NCI-H446 treated with DMSO at 0.1 percent for 48 hours (cell line): ENCODE measurements around the gene TWSG1.
"Not testable (repeated sequence)": the region's sequence is repeated elsewhere in the genome, so short reads cannot be mapped to it uniquely, and the experiment has no call there.

Experiments
- DNase-seq: peaks from one replicate; lab custom pipeline; 2025; lab: John Stamatoyannopoulos, UW

TWSG1 gene

GRCh38 chr18:9426753-9427152 lies 92.2 kb downstream of the TWSG1 start:
- no peak for DNase-seq

GRCh38 chr18:9428301-9428706 lies 93.7 kb downstream of the TWSG1 start:
- no peak for DNase-seq

DNA sequence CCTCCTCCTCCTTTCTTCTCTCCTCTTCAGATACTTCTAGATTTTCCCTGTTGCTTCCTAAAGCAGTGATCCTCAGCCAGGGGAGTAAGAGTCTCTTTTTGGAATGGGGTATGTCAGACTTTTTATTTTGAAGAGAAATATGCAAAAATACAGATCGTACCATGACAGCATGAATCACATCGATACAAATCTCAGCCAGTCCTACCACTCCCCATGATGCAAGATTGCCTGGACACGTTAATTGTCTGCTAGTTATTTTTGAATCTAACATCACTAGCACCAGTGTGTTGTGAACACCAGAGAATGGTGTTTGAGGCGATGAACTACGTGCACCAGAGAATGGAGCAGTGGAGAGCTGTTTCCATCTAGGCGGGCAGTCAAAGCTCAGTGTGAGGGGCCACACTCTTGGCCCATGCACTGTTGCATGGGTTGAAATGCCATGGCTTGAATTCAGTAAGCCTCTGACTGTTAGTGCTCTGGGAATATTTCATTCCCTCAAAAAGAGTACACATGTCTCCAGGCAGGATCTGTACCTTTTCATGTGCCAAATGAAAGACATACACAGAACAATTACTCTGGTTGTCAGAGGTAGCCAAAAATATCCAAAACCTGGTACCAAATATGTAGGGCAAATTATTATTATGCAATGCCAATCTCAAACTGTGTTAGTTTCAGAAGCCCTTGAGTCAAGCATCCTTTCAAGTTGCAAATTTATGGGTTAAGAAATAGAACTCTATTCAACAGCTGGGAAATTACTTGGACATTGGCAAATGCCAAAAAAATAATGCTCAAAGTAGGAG lies 94.5 kb downstream of the TWSG1 start:
- no peak for DNase-seq

- no peak for DNase-seq
Measured at GRCh38 chr18:9429662-9429993, 95.1 kb downstream of the TWSG1 start.

- not testable (repeated sequence) for DNase-seq
Measured at GRCh38 chr18:9430315-9430714, 95.7 kb downstream of the TWSG1 start.

DNA sequence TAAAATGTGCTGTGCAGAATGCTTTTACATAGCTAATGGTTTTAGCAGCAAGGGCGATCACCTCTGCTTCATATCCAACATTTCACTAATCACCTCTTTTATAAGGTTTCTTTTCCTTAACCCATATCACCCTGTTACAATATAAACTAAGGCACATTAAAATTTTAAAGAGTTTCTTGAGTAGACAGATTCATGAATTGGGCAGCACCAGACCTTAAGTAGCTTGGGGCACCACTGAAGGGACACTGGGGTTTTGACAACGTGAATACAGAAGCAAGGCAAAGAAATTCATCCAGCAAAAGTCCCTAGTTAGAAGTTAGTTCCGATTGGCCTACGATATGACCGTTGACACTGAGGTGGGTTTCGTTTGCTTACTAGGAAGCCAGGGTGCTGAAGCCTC lies 96.7 kb downstream of the TWSG1 start:
- DNase-seq: no peak

- not testable (repeated sequence) for DNase-seq
Measured at GRCh38 chr18:9433122-9433521, 98.5 kb downstream of the TWSG1 start.

DNA sequence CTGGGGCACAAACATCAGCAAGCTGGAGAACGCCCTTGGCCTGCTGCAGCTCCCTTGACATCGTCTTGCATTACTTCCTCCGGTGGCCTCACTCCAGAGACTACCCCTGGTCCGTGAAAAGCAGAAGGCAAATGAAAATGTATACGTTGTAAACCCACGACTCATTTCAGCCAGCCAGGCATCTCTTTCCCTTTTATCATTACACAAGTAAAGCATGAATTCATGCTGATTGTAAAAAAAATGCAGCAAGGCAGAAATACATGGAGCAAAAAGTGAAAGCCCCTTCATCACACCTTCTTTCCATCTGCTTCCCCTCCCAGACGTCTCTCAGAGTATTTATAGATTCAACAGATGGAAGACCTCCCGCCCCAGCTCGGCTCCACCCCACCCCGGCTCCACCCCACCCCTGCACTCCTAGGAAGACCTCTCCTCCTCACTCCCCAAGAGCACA lies 99.1 kb downstream of the TWSG1 start:
- no peak for DNase-seq

- DNase-seq: no peak
Measured at GRCh38 chr18:9434122-9434701, 99.6 kb downstream of the TWSG1 start.

- DNase-seq: no peak
Measured at GRCh38 chr18:9435041-9435440, 100.5 kb downstream of the TWSG1 start.

DNA sequence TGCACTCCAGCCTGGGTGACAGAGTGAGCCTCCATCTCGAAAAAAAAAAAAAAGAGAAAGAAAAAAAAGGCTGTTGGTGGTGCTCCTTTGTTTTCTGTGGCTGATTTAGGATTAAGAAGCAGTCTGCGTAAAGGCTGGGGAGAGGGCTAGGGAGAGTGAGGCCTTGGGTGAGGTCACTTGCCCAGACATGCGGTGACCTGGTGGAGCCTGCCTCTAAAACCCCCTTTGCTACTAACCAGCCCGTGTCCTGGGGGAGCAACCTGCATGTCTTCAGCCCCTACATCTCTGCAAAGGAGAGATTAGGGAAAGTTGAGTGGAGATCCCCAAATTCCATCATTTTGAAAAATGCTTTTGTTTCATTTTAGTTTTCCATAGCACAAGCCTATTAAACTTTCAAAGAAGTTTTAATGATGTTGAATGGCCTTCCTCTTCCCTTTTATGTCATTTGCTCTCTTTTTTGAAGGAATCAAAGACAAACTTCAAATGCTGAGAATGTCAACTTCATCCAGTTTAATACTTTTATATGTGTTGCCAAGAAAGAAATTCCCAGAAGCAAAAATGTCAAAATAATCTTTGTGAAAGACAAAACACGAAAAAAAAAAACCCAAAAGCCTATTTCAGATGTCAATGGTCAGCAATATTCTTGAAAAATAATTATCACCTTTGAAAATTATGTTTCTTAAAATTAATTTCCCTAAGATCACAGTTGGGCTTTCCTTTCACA lies 101.8 kb downstream of the TWSG1 start:
- no peak for DNase-seq

GRCh38 chr18:9437021-9437437 lies 102.5 kb downstream of the TWSG1 start:
- DNase-seq: no peak

DNA sequence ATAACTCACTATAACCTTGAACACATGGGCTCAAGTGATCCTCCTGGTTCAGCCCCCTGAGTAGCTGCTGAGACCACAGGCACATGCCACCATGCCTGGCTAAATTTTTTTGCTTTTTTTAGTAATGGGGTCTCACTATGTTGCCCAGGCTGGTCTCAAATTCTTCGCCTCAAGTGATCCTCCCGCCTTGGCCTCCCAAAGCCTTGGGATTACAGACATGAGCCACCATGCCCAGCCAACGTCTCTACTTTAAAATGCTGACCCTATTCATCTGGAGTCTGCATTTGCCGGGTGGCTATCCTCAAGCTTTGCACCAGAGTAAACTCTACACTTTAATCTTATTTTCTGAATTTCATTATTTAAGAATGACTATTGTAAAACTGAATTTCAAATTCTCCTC lies 103.1 kb downstream of the TWSG1 start:
- no peak for DNase-seq

GRCh38 chr18:9441061-9441460 lies 106.5 kb downstream of the TWSG1 start:
- no peak for DNase-seq

GRCh38 chr18:9444549-9444948 lies 110.0 kb downstream of the TWSG1 start:
- no peak for DNase-seq

DNA sequence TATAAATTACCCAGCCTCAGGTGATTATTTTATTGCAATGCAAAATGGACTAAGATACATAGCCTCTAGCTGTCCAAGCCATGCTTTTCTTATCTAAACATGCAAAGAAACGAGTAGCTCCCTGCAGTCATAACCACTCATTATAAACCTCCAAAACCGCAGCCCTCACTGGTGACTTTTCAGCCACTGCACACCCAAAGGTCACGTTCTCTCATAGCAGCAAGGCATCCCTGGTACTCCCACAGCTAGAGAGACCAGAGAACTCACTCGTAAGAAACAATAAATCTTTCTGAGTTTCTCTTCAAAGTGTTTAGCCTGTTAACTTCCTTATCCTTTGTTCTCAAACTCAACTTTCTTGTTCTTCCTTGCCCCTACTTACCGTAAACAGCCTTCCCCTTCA lies 112.3 kb downstream of the TWSG1 start:
- no peak for DNase-seq

DNA sequence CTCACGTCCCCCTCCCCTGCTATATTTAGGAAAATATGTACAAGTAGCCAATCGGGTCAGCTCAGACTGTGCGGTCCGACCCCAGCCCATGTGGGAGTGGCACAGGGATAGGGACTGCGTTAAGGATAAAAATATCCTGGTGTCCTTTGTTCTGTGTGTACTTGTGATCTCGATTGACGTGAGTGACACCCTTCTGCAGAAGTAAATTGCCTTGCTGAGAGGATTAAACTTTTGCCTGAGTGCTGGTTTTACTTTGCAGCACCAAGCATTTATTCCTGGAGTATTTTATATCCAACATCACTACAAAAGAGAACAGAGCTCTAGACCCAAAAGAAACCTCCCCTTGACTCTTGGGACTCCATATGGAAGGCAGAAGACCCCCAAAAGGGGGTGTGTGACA lies 112.8 kb downstream of the TWSG1 start:
- no peak for DNase-seq

DNA sequence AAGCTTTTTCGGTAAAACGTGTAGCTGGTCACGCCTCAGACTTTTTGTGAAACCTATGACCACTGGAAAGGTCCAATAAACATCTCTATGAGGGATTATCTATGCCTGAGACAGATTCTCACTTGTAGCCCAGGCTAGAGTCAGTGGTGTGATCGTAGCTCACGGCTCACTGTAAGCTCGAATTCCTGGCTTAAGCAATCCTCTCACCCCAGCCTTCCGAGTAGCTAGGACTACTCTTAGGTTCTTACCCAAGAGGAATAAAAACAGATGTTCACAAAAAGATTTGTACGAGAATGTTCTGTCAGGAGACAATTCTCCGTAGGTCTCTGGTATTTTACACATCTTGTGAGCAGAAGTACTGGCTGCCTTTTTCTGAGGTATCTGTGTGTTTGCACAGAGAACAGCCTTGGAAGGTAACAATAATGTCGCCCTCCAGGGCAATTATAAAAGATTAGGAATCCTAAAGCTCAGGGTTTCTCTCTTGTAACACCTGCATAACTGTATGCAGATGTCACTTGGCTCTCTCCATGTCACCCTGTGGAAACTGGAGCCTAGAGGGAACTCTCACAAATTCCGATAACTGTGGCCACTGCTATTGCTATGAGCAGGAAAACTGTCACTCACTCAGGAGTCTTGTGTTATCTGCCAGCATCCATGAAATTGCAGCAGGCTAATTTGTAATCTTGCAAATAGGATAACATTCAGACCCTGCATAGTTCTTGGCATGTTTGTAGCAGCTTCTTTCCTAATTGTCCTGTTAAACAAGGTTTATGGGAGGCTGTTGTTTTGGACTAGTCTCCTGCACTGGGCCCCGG lies 115.2 kb downstream of the TWSG1 start:
- no peak for DNase-seq

GRCh38 chr18:9450920-9451319 lies 116.3 kb downstream of the TWSG1 start:
- DNase-seq: not testable (repeated sequence)
